HG03460 (cell line): ENCODE data around the gene BAD.
"Not testable (repeated sequence)": the region's sequence is repeated elsewhere in the genome, so short reads cannot be mapped to it uniquely, and the experiment has no call there.

Experiments used
- ATAC-seq: cut with Tn5 transposase; IDR thresholded peaks from one replicate; pipeline ENCODE4 v1.9.1; 2021; ENCODE audit not compliant: unreplicated experiment

The BAD gene

GRCh38 chr11:64315667-64316526 lies 31.4 kb upstream of the BAD start:
- not testable (repeated sequence) for ATAC-seq

- no peak for ATAC-seq
Measured at GRCh38 chr11:64314805-64315561, 30.5 kb upstream of the BAD start.

- no peak for ATAC-seq
Measured at GRCh38 chr11:64314146-64314804, 29.8 kb upstream of the BAD start.

GRCh38 chr11:64313491-64314145 lies 29.2 kb upstream of the BAD start:
- no peak for ATAC-seq

- ATAC-seq, result no peak
Measured at GRCh38 chr11:64312947-64313346, 28.5 kb upstream of the BAD start.

GRCh38 chr11:64307795-64308194 lies 23.3 kb upstream of the BAD start:
- ATAC-seq, result not testable (repeated sequence)

GRCh38 chr11:64306876-64307622 lies 22.6 kb upstream of the BAD start:
- no peak for ATAC-seq

GRCh38 chr11:64306563-64306875 lies 22.1 kb upstream of the BAD start:
- no peak for ATAC-seq

GRCh38 chr11:64305691-64306562 lies 21.5 kb upstream of the BAD start:
- no peak for ATAC-seq

- ATAC-seq, result peak; percentile 68
Measured at GRCh38 chr11:64305075-64305690, 20.7 kb upstream of the BAD start, which contains the start of gene ESRRA. Gene ESRRA (plus strand): TSS chr11:64305524. CDS start chr11:64307180, 1,656 bp downstream.

GRCh38 chr11:64304316-64305072 lies 20.0 kb upstream of the BAD start:
- ATAC-seq, result peak; percentile 33

- ATAC-seq, result no peak
Measured at GRCh38 chr11:64304032-64304315, 19.5 kb upstream of the BAD start.

GRCh38 chr11:64303109-64304031 lies 18.9 kb upstream of the BAD start:
- ATAC-seq, result no peak

GRCh38 chr11:64299847-64300648 lies 15.6 kb upstream of the BAD start, which contains the start of gene CATSPERZ:
Gene CATSPERZ (plus strand): TSS chr11:64300358. CDS start chr11:64300411, 53 bp downstream.
- ATAC-seq, result no peak

- ATAC-seq, result no peak
Measured at GRCh38 chr11:64298966-64299846, 14.7 kb upstream of the BAD start.
